HepG2 (cell line): ENCODE results near the gene FGFR3.

Experiments used
- CTCF ChIP-seq: sonication (generic); formaldehyde crosslinking; IDR thresholded peaks from 2 replicates; pipeline ENCODE4 v1.5.0; 2020; ENCODE audit warnings: mild to moderate bottlenecking, missing genetic modification reagents, moderate library complexity
- MAX ChIP-seq: IDR thresholded peaks from 2 replicates; pipeline ENCODE4 v1.6.1; 2012; ENCODE audit warnings: inconsistent platforms
- TBP ChIP-seq: sonication (generic); formaldehyde crosslinking; IDR thresholded peaks from 2 replicates; pipeline ENCODE4 v1.5.0; 2020; ENCODE audit warnings: missing genetic modification reagents
- ZNF746 ChIP-seq: sonication (generic); formaldehyde crosslinking; IDR thresholded peaks from 2 replicates; pipeline ENCODE4 v1.8.0; 2022; ENCODE audit warnings: mild to moderate bottlenecking, missing genetic modification reagents
- ZNF768 ChIP-seq: sonication (generic); formaldehyde crosslinking; IDR thresholded peaks from 2 replicates; pipeline ENCODE4 v1.4.0; 2020; ENCODE audit warnings: missing genetic modification reagents

GRCh38 chr4:1743551-1743950 is 49.5 kb upstream of the FGFR3 start:
- TF ChIP-seq ZNF768 (CRISPR knock-in tag) (no peak), CTCF (CRISPR knock-in tag) (no peak), ZNF746 (CRISPR knock-in tag) (no peak), TBP (CRISPR knock-in tag) (no peak), MAX (no peak)
